BE2C (cell line): Measurements from ENCODE around the gene ZMYND8.

ENCODE experiments used
- DNase-seq: peaks from one replicate; pipeline ENCODE4 v3.0.0-alpha.2; 2020
- H3K27me3 ChIP-seq: fragments of 250-450 bp; sonication (Bioruptor Pico); 2 replicates; pipeline ENCODE4 v1.5.1; 2020; ENCODE audit warnings: mild to moderate bottlenecking
- H3K36me3 ChIP-seq: fragments of 250-450 bp; sonication (Bioruptor Pico); 2 replicates; pipeline ENCODE4 v1.5.1; 2020; ENCODE audit warnings: mild to moderate bottlenecking
- H3K4me1 ChIP-seq: fragments of 250-450 bp; sonication (Bioruptor Pico); 2 replicates; pipeline ENCODE4 v1.5.1; 2020
- H3K4me3 ChIP-seq: 2 replicates; pipeline ENCODE4 v1.5.1; 2011; ENCODE audit warnings: low read depth, low read length
- H3K9me3 ChIP-seq: fragments of 250-450 bp; sonication (Bioruptor Pico); 2 replicates; pipeline ENCODE4 v1.5.1; 2020
- TF ChIP-seq, protein P1 (sequence below): IDR thresholded peaks from 2 replicates; pipeline ENCODE4 v1.5.1; 2012; ENCODE audit warnings: mild to moderate bottlenecking, low read depth, low read length

The ZMYND8 gene

DNA sequence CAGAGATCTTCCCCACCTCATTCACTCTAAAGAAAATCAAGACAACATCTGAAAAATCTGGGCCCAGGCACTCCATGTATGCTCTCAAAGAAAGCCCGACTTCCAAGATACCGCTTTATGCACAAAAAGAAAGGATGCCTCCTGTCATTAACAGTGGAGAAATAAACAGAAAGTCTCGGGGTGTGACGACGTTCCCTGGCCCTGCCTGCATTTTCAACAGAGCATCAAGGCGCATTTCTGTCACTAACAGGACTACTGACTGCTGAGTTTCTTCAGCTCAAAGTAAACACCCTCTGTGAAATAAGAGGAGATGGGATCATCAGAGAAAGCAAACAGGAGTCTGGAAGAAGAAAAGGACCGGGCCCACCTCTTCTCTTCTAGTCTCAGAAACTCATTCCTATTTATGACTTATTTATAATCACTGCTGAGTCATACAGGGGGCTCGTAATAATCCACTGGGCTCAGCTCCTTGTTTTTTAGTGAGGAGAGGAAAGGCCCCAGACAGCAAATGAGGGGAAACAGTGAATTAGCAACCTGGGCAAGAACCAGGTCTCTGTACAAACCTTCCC is 99.7 kb downstream of the ZMYND8 start:
- Histone ChIP-seq H3K4me3 (no peak overlapping the region), H3K4me1 (peaks cover 3% of the 10 kb centered on the region; the same call in 1 of the 2 replicates), H3K27me3 (no peaks in the 10 kb centered on the region), H3K36me3 (peaks cover 67% of the 10 kb centered on the region), H3K9me3 (no peaks in the 10 kb centered on the region)
- DNase-seq = no peak
- TF ChIP-seq, protein P1, sequence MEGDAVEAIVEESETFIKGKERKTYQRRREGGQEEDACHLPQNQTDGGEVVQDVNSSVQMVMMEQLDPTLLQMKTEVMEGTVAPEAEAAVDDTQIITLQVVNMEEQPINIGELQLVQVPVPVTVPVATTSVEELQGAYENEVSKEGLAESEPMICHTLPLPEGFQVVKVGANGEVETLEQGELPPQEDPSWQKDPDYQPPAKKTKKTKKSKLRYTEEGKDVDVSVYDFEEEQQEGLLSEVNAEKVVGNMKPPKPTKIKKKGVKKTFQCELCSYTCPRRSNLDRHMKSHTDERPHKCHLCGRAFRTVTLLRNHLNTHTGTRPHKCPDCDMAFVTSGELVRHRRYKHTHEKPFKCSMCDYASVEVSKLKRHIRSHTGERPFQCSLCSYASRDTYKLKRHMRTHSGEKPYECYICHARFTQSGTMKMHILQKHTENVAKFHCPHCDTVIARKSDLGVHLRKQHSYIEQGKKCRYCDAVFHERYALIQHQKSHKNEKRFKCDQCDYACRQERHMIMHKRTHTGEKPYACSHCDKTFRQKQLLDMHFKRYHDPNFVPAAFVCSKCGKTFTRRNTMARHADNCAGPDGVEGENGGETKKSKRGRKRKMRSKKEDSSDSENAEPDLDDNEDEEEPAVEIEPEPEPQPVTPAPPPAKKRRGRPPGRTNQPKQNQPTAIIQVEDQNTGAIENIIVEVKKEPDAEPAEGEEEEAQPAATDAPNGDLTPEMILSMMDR = no peak

DNA sequence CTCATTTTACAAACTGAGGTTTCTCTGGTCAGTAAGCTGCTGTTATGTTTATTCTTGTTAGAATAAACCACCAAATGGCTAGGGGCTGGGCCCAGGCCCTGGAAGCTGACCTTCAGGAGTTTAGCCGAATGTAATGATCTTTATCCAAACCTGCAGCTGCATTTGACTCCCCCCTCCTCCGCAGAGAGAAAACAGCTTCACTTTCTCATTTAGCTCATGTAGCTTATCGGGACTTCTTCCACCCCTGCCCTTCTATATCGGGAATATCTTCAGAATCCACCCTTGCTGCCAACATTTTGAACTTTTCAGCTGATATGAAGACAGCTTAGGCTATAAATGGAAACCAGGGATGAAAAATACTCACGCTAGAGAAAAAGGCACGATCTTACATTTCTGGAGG is 102.6 kb downstream of the ZMYND8 start:
- no peaks in the 10 kb centered on the region for H3K9me3 ChIP-seq
- no peaks in the 10 kb centered on the region for H3K27me3 ChIP-seq
- TF ChIP-seq, protein P1 = no peak
- peaks cover 3% of the 10 kb centered on the region; the same call in 1 of the 2 replicates for H3K4me1 ChIP-seq
- peaks cover 57% of the 10 kb centered on the region for H3K36me3 ChIP-seq
- no peak for DNase-seq
- H3K4me3 ChIP-seq = no peak overlapping the region

DNA sequence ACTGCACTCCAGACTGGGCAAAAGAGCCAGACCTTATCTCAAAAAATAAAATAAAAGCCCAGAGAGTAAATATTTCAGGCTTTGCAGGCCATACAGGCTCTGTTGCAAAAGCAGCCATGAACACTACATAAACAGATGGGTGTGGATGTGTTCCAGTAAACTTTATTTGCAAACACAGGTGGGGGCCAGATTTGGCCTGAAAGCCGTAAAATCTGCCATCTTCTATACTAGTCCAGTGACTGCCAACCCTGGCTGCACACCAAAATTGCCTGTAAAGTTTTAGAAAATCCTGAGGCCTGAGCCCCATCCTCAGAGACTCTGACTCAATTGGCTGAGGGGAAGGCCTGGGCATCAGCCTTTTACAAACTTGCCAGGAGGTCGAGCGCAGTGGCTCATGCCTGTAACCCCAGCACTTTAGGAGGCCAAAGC is 103.6 kb downstream of the ZMYND8 start:
- no peak for DNase-seq
- peaks cover 58% of the 10 kb centered on the region for H3K36me3 ChIP-seq
- TF ChIP-seq, protein P1 = no peak
- H3K4me1 ChIP-seq = peaks cover 3% of the 10 kb centered on the region; the same call in 1 of the 2 replicates
- H3K9me3 ChIP-seq = no peaks in the 10 kb centered on the region
- no peak overlapping the region for H3K4me3 ChIP-seq
- no peaks in the 10 kb centered on the region for H3K27me3 ChIP-seq

DNA sequence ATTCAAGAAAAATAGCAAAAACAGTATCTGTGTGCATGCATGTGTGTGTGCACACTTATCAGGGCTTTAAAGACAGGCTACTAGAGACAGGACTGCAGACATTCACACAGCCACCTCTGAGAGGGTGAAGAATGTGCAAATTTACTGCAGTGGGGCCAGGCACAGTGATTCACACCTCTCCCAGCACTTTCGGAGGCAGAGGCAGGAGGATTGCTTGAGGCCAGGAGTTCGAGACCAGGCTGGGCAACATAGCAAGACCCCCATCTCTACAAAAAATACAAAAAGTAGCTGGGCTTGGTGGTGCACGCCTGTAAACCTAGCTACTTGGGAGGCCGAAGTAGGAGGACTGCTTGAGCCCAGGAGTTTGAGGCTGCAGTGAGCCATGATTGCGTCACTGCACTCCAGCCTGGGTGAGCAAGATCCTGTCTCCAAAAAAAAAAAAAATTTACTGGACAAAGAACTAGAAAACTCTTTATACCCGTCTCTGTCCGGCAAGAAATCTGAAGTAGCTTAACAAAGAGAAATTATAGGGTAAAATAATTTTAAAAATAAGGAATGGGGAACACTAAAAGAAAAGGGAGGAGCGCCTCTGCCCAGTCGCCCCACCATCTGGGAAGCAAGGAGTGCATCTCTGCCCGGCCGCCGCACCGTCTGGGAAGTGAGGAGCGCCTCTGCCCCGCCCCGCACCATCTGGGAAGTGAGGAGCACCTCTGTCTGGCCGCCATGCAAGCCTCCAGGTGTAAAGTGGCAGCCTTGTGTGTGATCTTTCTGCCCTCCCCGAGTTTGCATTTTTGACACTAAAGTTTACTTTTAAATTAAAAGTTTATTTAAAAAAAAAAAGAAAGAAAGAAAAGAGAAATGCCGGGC is 105.1 kb downstream of the ZMYND8 start:
- Histone ChIP-seq H3K36me3 (peaks cover 67% of the 10 kb centered on the region), H3K4me1 (peaks cover 3% of the 10 kb centered on the region; the same call in 1 of the 2 replicates), H3K4me3 (no peak overlapping the region), H3K9me3 (no peaks in the 10 kb centered on the region), H3K27me3 (no peaks in the 10 kb centered on the region)
- DNase-seq = no peak
- TF ChIP-seq, protein P1 = no peak

DNA sequence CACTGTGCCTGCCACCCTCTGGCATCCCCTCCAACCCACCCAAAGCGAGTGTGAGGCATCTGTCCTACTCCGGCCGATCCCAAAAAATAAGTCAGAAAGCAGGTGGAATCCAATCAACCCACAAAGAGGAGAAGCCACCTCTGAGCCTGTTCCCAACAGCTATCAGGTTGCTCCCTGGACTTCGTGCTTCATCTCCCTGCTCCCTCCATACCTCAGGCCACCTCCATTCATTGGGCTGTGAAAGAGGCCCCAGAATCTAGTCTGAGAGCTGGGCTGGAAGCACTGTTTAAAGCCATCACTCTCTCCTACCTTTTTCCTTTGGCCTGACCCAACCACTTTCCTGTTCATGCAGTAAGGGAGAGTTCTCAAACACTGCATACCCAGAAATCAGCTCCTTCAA is 106.1 kb downstream of the ZMYND8 start:
- H3K36me3 ChIP-seq = peaks cover 77% of the 10 kb centered on the region
- DNase-seq = no peak

More for the DNA sequence above, 106.1 kb downstream of the ZMYND8 start:
- Histone ChIP-seq H3K4me1 (peaks cover 3% of the 10 kb centered on the region; the same call in 1 of the 2 replicates), H3K4me3 (no peak overlapping the region), H3K27me3 (no peaks in the 10 kb centered on the region), H3K9me3 (no peaks in the 10 kb centered on the region)
- TF ChIP-seq, protein P1 = no peak
